Retinal pigment epithelial cell (primary cell): ENCODE data around the gene KRT35.

Source experiments
- DNase-seq: peaks from one replicate; pipeline ENCODE4 v3.0.0-alpha.2; 2010; ENCODE audit warnings: low read depth
- H3K4me3 ChIP-seq: 2 replicates; pipeline ENCODE4 v1.5.1; 2011; ENCODE audit warnings: mild to moderate bottlenecking, low read length, control low read depth, moderate library complexity
- TF ChIP-seq, protein P1 (sequence below): conservative IDR thresholded peaks from 2 replicates; pipeline ENCODE4 v1.5.1; 2011; ENCODE audit warnings: low read depth, low read length, control low read depth, inconsistent platforms

The KRT35 gene

GRCh38 chr17:41481036-41481435 is at the start of gene KRT35:
TSS of gene KRT35 (minus strand) at chr17:41481151. CDS start at chr17:41481097, 54 bp downstream.
- no peak within 1 kb of the TSS for H3K4me3 ChIP-seq
- TF ChIP-seq, protein P1, sequence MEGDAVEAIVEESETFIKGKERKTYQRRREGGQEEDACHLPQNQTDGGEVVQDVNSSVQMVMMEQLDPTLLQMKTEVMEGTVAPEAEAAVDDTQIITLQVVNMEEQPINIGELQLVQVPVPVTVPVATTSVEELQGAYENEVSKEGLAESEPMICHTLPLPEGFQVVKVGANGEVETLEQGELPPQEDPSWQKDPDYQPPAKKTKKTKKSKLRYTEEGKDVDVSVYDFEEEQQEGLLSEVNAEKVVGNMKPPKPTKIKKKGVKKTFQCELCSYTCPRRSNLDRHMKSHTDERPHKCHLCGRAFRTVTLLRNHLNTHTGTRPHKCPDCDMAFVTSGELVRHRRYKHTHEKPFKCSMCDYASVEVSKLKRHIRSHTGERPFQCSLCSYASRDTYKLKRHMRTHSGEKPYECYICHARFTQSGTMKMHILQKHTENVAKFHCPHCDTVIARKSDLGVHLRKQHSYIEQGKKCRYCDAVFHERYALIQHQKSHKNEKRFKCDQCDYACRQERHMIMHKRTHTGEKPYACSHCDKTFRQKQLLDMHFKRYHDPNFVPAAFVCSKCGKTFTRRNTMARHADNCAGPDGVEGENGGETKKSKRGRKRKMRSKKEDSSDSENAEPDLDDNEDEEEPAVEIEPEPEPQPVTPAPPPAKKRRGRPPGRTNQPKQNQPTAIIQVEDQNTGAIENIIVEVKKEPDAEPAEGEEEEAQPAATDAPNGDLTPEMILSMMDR: no peak
- no peak for DNase-seq

- no peak overlapping the region for H3K4me3 ChIP-seq
- TF ChIP-seq, protein P1: no peak
- DNase-seq: peak; percentile 98
Observed at GRCh38 chr17:41530062-41531048, 49.4 kb upstream of the KRT35 start.

DNA sequence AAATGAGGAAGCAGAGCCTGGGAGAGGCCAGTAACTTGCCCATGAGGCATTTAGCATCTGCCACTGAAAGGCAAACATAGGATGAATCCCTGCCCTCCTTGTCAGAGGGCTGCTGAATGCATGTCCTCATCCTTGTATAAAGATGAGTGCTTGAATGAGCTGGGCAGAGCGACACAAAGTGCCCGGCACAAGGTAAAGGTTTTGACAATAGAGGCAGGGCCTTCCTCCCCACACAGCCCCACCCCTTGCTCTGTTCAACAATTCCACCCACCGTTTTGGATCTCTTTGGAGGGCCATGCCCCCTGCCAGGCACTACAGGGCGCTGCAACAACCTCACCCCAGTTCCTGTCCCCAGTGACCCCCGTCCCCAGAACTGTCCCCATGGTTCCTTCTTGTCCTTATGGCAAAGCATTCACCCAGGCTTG is 48.6 kb upstream of the KRT35 start:
- no peak overlapping the region for H3K4me3 ChIP-seq
- DNase-seq: no peak
- TF ChIP-seq, protein P1: no peak

DNA sequence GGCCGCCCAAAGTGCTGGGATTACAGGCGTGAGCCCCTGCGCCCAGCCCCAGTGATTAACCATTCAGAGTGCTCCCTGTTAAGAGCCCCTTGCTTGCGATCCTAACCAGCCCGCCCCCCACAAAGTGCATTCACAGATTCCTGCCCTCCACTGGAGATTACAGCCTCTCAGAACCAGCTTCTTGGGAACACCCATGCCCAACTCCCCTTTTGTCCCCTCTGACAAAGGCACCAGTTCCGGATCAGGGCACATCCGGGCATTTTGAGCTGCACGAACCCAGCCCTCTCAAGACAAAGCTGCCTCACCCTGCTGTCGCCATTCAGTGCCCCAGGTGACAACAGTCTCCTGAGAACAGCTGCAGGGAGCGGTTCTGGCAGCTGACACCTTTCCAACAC is 48.0 kb upstream of the KRT35 start:
- H3K4me3 ChIP-seq: no peak overlapping the region
- no peak for DNase-seq
- TF ChIP-seq, protein P1: no peak

DNA sequence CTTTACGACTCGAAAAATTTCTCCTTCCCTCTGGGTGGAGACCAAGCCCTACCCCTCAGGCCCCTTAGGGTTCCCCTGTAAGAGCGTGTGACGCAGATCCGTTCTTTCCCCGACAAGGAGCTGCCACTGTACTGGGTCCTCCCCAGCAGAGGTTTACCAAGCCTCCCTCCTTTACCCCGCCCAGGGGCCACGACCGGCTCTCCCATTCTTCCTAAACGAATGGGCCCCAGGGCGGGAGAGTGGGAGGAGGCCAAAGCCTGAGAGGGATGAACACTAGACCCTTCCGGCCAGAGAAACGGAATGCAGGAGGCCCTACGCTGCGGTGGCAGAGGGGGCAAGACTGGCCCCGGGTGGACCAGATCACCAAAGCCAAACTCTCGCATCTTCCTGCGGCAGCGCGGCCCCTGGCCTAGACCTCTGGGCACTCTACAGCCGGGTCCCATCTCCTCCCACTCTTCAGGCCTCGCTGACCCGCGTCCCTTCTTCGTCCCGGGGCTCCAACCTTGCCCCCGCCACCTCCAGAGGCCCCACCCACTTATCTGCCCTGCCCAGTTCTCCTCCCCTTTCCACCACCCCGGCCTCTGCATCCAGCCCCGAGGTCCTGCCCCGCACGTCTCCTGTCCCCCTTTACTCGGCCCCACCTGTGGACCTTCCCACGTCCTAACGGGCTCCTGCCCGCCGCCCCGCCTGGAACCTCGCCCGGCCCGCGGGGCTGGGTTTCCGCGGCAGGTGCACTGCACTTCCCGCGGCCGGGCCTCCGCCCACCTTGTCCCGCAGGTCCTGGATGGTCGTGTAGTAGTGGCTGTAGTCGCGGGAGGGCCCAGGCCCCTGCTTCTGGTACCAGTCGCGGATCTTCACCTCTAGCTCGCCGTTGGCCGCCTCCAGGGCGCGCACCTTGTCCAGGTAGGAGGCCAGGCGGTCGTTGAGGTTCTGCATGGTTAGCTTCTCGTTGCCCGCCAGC is 46.4 kb upstream of the KRT35 start:
- DNase-seq: no peak
- TF ChIP-seq, protein P1: no peak
- peak overlapping the region; percentile 86 for H3K4me3 ChIP-seq

DNA sequence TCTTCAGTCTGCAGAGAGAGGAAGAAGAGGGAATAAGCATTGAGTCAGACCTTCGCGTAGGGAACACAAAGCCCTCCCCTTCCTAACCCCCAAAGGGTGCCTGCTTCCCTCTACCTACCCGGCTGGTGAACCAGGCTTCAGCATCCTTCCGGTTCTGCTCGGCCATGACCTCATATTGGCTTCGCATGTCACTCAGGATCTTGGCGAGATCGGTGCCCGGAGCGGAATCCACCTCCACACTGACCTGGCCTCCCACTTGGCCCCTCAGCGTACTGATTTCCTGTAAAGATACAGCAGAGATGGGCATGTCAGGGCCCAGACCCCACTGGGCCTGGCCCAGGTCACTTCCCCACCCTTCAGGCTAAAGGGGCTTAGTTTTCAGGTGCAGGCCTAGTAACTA is 43.3 kb upstream of the KRT35 start:
- DNase-seq: no peak
- no peak overlapping the region for H3K4me3 ChIP-seq
- TF ChIP-seq, protein P1: no peak
